NCI-H2081 treated with DMSO at 0.1 percent for 48 hours (cell line): ENCODE data around the gene FOXP1.

Experiments
- DNase-seq: peaks from one replicate; lab custom pipeline; 2025; lab: John Stamatoyannopoulos, UW

Gene FOXP1

DNA sequence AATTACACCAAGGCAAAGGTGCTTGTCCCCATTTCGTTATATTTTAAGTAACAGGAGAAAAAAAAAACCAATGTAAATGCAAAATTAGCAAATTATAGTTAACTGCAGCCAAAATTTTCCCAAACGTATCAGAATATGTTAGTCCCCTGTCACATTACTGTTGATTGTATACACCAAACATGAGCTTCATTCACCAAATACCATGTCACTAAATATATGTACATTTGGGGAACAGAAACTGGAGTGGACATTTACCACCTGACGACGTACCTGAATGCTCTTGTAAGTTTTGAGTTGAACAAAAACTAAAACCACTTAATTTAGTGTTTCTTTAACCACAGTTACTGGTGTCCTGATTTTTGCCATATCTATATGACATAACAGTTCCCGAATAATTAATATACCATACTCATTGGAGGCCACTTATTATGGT lies 3.3 kb upstream of the FOXP1 start:
- DNase-seq = no peak

DNA sequence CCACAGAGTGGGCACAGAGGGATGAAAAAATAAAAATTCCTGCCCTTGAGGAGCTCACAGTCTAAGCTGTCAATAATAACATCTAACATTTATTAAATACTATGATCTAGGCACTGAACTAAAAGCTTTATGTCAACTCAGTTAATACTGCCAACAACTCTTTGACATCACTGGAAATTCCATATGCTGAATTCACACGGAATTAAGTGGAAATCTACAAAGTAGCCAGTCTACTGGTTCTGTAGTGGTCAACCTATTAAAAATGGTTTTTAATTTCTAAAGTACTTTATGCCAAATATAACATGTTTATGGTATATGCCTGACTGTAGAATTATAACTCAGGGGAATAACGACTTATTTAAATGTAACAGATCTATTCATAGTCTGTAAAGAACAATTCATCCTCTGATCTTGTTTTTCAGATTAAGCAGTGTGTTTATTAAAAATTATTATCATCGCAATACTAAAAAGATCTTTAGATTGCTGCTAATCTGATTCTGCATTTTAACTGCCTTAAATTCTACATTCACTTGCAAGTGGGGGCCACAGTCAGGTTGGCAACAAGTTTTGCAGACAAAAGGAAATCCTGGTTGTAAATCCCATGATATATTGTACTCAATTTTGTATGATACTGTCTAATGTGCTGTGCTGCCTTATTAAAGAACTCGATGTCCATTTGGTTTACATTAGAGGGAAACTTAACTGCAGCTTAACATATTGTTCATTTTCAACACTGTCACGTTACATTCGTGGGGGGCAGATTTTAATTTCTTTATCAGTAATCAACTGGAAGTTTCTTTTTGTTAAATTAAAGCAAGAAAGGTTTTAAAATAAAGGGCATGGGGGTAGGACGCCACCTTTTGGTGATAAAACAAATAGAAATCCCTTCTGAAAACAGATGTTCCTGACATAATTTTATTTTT lies 2.6 kb upstream of the FOXP1 start:
- no peak for DNase-seq

DNA sequence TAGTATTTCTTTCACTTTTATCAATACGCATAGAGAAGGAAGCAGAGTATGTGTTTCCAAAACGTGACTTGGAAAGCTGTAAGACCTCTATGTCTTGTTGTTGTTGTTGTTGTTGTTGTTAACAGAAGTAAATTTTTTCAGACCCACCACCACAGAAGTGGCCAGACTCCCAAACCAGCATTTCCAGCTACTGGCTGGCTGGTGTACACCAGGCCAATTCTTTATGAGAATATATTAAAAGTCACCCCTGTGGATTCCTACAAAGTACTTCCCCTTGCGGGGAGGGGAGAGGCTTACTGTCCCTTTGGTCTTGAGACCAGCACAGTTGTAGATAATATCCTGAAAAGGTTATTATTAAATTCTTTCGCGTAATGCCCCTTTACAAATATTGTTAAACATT lies 1.6 kb upstream of the FOXP1 start:
- no peak for DNase-seq

DNA sequence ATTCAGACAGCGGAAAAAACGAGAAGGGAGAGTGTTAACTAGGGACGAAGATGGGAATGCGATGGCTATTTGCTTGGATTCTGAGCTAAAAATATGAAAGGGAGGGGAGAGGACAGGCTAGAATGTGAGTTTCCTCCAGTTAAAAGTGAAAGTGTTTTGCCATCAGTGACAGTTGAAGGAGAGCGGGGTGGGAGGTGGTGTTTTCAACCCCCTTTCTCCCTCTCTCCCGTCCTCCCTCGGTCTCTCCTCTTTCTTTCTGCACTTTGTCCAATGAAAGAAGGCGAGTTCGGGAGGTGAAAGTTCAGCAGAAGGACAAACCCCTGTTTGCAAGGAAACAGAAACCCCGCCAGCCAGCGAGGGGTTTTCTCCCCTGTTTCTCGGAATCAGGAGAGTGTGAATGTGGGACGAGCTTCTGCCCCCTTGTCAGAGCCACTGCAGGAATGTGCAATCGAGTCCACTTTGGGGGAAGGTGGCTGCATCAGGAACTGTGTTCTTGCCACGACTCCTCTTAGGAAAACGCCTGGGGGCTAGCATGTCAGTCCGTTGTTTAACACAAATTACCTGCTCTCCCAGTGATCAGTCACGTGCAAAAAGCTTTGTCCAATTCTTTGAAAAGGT lies 975 bp upstream of the FOXP1 start:
- no peak for DNase-seq

DNA sequence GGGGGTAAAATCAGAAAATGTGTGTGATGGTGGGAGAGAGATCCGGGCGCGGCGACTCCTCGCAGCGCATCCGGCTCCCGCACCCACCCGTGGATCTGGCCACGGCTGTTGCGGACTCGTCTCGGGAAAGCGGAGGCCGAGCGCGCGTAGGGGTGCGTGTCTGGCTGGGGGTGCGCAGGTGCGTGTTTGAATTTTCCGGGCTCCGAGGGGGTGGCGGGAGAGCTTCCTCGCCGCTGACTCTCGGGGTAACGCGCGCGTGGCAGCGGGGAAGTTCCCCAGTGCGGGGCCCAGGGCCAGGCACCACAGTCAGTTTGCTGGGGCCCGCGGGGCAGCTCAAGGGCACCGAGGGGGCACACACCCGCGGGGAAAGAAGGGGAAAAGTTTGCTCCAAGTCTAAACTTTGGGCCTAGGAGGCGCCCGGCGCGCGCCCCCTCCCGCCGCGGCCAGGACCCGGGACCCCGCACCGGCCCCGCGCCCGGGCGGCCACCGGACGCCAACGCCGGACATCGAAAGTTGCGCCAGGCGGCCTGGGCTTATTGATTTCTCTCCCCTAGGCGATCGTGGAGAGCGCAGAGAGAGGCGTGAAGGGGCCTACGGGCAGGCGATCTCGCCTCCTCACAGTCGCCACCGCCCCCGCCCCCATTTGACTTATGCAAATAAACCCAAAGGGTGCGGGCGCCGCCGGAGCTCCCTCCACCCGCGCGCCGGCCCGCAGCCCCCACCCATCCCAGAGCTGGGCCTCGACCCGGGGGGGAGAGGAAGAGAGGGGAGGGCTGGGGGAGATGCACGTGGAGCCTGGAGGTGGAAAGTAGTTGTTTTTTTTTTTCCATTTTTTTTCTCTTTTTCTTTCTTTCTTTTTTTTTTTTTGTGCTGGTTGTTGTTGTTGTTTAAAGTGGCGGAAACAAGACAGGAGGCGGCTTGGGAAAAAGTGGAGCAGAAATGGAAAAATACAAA lies 639 bp downstream of the FOXP1 start:
- DNase-seq = no peak

DNA sequence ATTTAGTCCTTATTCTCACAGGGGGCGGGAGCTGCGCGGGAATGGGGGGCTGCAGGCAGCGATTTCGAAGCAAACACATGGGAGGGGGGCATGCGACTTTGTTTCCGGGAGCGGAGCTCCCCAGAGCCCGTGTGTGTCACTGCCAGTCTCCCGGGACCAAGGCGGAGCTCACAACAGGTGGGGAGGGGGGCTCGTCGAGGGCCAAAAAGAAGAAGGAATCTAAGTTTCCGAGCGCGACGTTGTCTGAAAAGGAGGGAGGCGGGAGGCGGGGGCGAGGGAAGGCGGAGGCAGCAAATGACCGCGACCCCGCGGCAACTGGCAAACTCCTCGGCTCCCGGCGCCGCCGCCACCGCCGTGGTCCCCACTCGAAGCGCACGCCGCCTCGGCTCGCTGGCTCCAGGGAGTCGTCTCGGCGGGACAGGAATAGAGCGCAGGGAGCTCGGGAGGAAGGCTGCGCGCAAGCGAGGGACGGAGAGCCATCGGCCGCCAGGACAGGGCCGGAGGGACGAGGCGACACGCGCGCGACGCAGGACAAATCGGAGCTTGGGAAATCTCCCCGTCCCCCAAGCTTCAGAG lies 1.4 kb downstream of the FOXP1 start:
- no peak for DNase-seq

DNA sequence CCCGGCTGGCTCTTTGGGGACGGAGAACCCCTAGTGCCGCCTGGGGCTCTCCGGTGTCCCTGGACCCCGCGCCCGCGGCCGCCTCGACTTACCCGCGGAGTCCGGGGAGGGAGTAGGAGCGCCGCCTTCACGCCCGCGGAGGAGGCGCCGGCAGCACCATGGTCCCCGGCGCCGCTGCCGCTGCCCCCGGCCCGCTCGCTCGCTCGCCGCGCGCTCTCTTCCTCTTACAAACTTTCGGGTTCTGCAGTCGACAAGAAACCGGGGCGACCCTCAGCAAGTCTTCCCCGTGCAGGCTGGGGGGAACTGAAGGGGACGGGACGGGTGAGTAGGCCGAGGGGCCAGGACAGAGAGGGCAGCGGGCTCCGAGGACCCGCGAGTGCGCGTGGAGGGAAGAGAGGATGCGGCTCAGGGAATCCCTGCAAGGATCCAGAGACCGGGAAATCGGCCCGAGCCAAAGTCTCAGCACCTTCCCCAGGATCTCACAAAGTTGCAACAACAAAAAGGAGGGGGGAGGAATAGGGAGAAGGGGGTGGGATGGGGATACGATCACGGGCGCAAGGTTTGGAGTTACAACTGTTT lies 2.0 kb downstream of the FOXP1 start:
- DNase-seq = no peak

DNA sequence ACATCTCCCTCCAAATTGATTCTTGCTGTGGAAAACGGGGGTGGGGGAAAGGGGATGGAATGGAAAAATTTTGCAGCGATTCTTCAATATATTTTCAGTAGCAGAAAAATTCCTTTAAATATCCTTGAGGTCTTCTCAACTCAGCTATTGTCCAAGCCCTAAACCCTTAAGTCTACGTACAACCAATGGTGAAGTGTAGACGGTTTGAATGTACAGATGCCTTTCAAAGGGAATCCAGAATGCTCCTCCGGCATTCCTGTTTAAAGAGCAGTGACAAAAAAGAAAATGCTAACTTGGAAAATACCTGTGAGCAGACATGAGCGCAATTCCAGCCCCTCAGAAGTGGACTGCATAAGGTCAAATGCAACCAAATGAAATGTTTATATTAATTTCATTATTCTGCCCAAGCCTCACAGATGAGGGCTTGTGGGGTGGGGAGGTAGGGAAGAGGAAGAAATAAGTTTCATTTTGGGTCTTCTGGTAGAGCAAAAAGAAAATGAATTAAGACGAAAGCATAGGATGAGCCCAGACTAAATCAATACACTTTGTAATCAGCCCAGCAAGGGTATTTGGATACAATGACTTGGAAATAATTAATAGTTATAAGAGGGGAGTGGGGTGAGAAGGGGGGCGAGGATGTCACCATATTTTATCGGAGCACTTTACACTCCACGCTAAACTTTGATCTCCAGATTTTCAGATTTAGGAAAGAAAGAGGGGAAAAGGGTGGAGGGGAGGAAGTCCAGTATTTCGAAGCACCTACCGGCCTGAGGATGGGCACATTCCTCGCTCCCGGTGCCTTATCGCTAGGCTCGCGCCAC lies 2.7 kb downstream of the FOXP1 start:
- no peak for DNase-seq

DNA sequence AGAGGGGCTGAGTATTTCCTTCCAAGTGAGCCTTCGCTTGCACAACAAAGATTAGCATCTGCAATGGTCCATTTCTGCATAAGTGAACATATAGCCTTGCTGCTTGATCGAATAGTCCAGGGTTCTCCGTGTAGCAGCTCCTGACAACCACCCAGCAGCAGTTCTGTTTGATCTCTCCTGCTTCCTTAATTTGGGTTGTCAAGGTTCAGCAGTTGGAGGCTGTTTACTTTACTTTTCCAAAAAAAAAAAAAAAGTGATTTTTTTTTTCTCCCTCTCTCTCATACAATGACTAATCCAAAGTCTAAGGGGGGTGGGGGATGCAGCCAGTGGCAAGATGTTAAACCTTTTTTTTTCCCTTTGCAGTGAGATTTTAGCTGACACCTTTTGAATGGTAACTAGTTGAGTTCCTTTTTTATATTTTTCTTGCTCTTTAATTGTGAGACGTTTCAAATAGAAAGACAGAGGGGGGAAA lies 3.6 kb downstream of the FOXP1 start:
- DNase-seq = no peak

DNA sequence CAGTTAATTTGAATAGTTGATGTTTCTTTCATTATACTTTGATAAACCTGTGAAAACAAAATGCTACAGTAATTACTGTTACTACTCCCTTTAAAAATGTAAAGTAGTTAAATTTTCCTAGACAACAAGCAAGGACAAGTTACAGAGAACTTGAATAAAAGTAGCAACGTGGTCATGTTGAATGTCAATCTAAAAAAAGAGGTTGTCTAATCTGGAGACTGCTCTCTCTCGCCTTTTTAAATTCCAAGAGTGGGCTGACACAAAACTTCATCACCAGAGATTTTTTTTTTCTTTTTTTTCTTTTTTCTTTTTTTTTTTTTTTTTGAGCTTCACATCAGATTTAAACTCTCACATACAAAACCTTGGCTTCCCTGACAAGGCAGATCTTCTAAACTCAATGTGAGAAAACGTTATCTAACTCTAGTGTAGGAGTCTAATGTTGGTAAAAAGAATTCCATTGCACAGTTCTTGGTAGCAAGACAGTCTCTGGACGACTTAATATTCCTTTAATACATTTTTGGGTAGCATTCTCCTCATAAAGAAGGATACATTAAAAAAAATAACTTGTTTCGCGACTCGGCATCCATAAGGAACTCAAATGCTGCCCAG lies 4.1 kb downstream of the FOXP1 start:
- no peak for DNase-seq

DNA sequence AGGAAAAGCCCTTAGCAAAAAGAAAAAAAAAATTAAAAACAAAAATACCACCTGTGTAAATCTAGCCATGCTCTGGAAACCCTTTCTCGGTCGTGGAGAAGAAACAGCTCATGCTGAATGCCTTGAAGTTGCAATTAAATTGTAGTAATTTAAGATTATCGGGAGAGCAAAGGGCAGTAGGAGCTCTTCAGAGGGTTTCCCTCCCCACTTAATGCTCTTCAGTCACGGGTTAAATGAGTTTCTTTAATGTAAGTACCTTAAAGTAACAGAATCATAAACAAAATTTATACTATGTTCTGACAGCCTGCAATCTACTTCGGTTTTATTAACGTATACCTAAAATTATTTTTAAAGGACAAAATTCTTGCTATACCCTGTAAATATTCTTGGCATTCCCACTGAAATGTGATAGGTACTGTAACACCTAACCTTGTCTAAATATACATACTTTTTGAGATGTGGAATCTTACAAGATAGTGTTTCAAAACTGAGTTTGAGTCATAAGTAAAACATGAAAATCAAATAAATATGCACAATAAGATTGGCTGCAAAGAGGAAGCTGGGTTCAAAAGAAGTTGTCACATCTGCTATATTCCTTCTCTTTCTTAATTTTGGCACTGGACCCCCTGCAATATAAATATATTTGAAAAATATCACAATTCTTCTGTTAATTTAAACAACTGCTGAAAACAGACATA lies 5.3 kb downstream of the FOXP1 start:
- DNase-seq = no peak

DNA sequence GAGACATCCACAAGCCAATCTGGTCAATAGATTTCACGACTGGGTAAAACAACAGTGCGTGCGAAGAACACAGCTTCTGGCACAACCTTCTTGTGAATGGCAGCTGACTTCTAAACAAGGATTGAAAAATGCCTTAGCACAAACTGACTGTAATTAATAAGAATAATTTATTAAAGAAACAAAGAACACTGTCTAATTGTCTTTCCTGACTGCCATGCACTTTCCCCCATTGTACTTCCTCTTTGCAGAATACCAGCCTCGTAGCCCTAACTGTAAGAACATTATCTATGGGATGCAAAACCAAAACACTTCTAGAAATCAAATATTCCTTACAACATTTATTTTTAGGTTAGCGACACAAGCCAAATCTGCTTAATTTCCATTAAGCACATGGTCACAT lies 6.5 kb downstream of the FOXP1 start:
- no peak for DNase-seq

DNA sequence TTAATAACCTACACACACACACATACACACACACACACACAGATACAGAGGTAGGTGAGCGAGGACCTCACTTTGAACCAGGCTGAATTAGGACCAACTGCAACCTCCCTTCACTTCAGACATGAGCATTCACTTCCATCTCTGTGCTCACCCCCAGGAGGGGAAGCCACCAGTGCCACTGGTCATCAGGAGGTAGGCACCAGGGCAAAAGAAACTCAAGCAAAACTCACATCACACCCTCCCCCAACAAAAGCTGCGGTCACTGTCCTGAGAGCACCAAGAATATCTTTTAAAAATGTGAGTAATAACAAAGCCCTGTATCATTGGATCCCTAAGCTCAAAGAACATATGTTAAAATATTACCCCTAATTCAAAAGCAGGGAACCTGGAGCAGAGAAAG lies 8.1 kb downstream of the FOXP1 start:
- DNase-seq = no peak

DNA sequence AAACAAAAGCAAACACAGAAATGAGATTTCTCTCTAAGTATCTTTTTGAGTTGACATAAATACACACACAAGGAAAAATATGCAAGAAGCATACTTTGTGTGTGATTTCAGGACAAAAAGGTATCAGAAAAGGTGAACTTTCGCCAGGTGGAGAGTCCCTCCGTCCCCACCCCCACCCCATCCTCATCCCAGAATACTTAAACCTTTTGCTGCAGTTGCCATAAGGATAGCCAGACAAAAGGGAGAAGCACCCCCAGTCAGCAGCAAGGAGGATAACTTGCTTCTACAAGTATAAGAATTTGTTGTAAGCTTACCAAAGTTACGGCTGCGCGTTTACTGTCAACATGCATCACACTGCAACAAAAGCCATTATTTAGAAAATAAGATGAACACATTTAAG lies 10.3 kb downstream of the FOXP1 start:
- DNase-seq = no peak

DNA sequence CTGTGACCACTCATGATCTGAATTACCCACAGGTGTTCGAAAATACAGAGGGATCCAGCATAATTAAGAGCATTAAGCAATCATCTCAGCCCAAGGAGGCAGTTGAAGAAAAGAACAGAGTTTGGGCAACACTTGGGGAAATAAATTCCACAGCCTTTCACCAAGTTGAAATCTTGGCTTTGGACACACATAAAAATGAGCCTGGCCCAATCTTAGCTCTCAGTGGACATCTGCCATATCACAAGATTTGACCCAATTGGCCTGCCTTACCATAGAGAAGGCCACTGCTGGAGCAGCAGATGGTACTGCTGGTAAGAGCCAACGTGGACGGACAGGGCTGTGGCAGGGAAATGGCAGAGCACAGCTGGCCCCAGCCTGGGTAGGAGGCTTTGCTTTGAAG lies 13.0 kb downstream of the FOXP1 start:
- no peak for DNase-seq

DNA sequence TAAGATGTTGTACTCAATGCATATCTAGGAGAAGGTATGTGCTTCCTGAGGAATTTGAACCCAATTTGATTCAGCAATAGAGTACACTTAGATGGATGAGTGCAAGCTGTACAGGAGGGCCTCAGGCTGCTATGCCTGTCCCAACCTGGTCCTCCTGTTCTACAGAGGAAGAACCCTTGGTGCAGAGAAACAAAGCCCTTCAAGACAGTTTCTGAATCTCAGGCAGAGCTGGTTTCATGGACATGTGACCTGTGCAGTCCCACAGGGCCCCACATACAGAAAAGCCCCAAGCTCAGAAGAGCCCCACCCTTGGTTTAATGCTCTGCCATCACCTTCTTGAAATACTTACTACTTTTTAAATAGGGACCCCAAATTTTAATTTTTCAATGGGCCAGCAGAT lies 15.3 kb downstream of the FOXP1 start:
- DNase-seq = no peak

DNA sequence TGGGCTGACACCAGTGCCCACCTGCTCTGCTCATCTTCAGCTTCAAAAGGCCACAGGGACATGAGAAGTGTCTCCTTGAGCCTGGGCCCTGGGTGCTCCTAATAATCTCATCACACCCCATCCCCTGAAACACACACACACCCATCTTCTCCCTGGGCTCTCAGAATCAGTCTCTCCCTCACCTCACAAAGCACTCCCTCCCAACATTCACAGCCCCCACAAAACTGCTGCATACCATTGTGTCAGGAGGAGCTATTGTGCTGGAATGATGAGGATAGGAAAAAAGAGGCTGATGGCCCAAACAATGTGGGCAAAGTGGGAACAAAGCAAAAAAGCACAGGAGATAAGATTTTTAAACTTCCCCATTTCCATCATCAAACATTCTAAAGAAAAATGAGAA lies 16.8 kb downstream of the FOXP1 start:
- DNase-seq = no peak

DNA sequence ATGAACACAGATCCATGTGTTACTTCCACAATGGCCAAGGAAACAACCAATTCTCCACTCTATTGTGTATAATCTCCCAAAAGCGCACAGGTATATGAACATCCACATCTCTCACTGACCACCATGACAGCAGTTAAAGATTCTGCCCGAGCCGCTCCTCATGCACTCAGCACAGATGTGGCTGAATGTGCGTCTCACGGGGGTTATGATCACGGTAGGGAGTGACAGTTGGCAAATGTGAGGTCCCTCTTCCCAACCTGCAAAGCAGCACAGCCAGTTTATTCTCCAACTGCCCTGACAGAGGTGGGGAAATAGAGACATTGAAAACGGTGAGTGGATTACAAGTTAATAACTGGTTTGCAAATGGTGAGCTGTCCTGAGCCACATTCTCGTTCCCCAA lies 17.6 kb downstream of the FOXP1 start:
- no peak for DNase-seq

DNA sequence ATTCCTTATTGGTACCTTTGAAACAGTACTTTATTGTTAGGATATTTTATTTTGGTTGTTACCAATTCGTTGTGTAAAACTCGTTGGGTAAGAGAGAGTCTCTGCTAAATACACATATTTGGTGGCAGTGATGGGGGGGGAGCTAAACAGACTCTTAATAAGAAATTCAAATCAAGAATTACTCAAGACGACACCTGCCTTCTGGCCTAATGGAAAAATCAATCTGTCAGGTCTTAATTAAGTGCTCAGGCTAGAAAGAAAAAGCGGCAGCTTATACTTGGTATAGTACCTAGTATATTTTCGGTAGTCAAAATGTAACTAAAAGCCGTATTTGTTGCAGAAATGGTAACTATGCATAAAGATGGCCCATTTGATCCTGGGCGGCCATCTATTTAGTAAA lies 18.2 kb downstream of the FOXP1 start:
- DNase-seq = no peak

DNA sequence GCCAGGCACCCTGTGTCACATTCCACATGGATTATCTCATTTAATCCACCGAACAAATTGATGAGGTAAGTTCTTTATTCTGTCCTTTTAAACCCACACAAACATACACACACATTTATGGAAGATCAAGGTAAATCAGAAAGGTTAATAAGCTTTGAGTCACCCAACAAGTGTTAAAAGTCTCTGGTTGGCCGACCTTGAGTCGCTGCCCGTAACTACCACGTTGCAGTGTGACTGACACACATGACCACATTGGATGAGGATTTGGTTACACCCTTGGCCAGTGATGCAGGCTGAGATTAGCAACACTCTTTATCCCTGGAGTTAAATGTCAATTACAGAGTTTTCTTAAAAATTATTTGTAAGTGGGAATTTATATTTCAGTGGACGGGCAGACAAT lies 19.2 kb downstream of the FOXP1 start:
- no peak for DNase-seq
